K562 (cell line): ENCODE data around the gene ELOVL7. TPM values are rescaled to one million over a fixed set of nuclear protein-coding genes. Genes with fewer than 3 reads are reported as not detected.

Source experiments
- CHD2 ChIP-seq: IDR thresholded peaks from 2 replicates; pipeline ENCODE4 v1.6.1; 2011; ENCODE audit warnings: low read depth, low read length
- EGR1 ChIP-seq: fragments of 450-650 bp; conservative IDR thresholded peaks from 2 replicates; pipeline ENCODE4 v1.6.1; 2017; ENCODE audit warnings: mild to moderate bottlenecking
- FOXM1 ChIP-seq, 2 experiments: fragments of 450-650 bp in 1 of 2; sonication (generic) in 1 of 2; formaldehyde crosslinking in 1 of 2; IDR thresholded peaks; 2 replicates each; pipeline versions ENCODE4 v1.6.1 to v1.9.0; 2017 to 2022; ENCODE audit warnings: low read depth in 2 of 2, mild to moderate bottlenecking in 2 of 2, missing genetic modification reagents in 1 of 2, moderate library complexity in 1 of 2
- GATAD2A ChIP-seq: fragments of 450-650 bp; IDR thresholded peaks from 2 replicates; pipeline ENCODE4 v1.6.1; 2017
- NCOA2 ChIP-seq, 2 experiments: fragments of 450-650 bp; IDR thresholded peaks; 2 replicates each; pipeline ENCODE4 v1.6.1; 2018; ENCODE audit warnings: mild to moderate bottlenecking in 2 of 2, moderate library complexity in 1 of 2; ENCODE audit not compliant: partially characterized antibody in 2 of 2
- RBM39 ChIP-seq: fragments of 200-400 bp; formaldehyde crosslinking; optimal IDR thresholded peaks from 2 replicates; pipeline ENCODE3; 2018; ENCODE audit warnings: low read depth, low read length
- WHSC1 ChIP-seq: IDR thresholded peaks from one replicate; pipeline ENCODE4 v1.6.1; 2012; ENCODE audit warnings: low read length, control low read depth, inconsistent platforms
- ZNF224 ChIP-seq: sonication (generic); formaldehyde crosslinking; IDR thresholded peaks from 2 replicates; pipeline ENCODE4 v1.8.0; 2022; ENCODE audit warnings: mild to moderate bottlenecking, missing genetic modification reagents
- ZNF24 ChIP-seq: fragments of 450-650 bp; IDR thresholded peaks from 2 replicates; pipeline ENCODE4 v1.6.1; 2016
- polyA plus RNA-seq, 8 experiments: library from polyadenylated mRNA; depleted of rRNA in 4 of 8; stranded (reverse) in 5 of 8; unstranded in 3 of 8; fragments of >200 nt; fragmentation: Nextera tagmentation in 2 of 8; fragmentation: Illumina TruSeq in 1 of 8; extraction: Ambion mirVana in 2 of 8; extraction: Trizol in 1 of 8; gene quantifications; 2 replicates each; pipeline versions ENCODE4 v1.2.1 to v1.2.3, GENCODE V29; 2011 to 2014; ENCODE audit warnings: inconsistent platforms in 1 of 8, missing spikeins in 1 of 8
- total RNA-seq, 7 experiments: library from RNA; depleted of rRNA in 6 of 7; stranded (reverse); fragments of >200 nt in 6 of 7; fragmentation: Illumina TruSeq in 2 of 7; extraction: Trizol in 2 of 7; gene quantifications; 2 replicates each; pipeline versions ENCODE4 v1.2.1 to v1.2.3, GENCODE V29; 2011 to 2021; ENCODE audit warnings: low replicate concordance in 1 of 7
- TF ChIP-seq, protein P1 (sequence below), 2 experiments: fragments of 450-650 bp in 1 of 2; sonication (generic) in 1 of 2; formaldehyde crosslinking in 1 of 2; IDR thresholded peaks; 2 replicates each; pipeline versions ENCODE4 v1.7.1 to v1.9.0; 2016 to 2022; ENCODE audit warnings: inconsistent platforms in 1 of 2, mild to moderate bottlenecking in 1 of 2, missing genetic modification reagents in 1 of 2
- TF ChIP-seq, protein P2 (sequence below): sonication (generic); formaldehyde crosslinking; IDR thresholded peaks from 2 replicates; pipeline ENCODE4 v1.9.0; 2022; ENCODE audit warnings: mild to moderate bottlenecking, missing genetic modification reagents
- TF ChIP-seq, protein P3 (sequence below): fragments of 250-450 bp; sonication (Bioruptor Pico); IDR thresholded peaks from 2 replicates; pipeline ENCODE4 v1.5.0; 2022; ENCODE audit warnings: mild to moderate bottlenecking
- TF ChIP-seq, protein P4 (sequence below): fragments of 250-450 bp; sonication (Bioruptor Pico); IDR thresholded peaks from 2 replicates; pipeline ENCODE4 v1.8.0; 2022; ENCODE audit warnings: inconsistent platforms, mild to moderate bottlenecking, moderate library complexity, borderline replicate concordance

The ELOVL7 gene
- total and polyA plus RNA-seq, 9 of the 15 experiments (the other 6 are each of a cell fraction or from before 2014, with no cell fraction given): 4.5 to 12.3 (median 6.9) TPM

DNA sequence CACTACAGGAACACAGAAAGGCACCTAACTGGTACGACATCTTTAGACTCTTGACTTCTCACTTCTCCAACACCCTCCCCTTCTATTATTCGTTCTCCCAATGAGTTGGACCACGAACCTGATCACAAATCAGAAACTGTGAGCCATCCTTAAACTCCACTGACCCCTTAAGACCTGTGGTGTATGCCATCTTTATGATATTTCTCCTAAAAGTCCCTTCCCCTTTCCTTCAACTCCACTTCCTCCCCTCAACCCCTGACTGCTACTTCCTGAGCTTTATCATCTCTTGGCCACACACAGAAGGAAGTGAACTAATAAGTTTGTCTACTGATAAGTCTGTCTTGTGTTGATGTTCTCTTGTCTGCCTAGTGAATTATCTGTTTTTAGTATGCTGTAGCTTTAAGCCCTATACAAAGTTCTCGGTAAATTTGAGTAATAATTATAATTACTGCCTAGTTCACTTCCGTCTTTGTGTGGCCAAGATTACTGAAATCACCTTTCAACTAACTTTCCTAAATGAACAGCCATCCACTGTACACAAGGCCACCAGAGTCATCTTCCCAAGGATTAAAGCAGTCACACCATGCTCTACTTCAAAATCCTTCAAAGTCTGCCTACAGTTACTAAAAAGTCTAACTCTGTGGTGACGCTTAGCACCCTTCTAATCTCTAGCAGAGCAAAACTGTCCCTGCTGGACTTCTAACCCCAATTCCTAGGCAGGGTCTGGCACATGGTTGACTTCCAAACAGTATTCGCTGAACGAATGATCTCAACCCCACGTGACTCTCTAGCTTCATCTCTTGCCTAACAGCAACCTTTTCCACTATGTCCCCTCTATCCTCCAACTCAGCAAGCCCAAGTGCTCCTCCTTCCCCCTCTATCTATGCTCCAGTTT lies 23.2 kb downstream of the ELOVL7 start (continued):
- TF ChIP-seq FOXM1 (IDR thresholded peaks at IDR 0.05; ENCODE audit: low read depth) (peak; percentile 83), FOXM1 (CRISPR knock-in tag; IDR thresholded peaks at IDR 0.05; ENCODE audit: low read depth) (no peak), NCOA2 (IDR thresholded peaks at IDR 0.05; ENCODE audit: partially characterized antibody in 2 of 2) (peak; percentile 40 to 54), WHSC1 (no peak), EGR1 (no peak), ZNF224 (CRISPR knock-in tag) (no peak), CHD2 (no peak), GATAD2A (no peak), ZNF24 (peak; percentile 65), RBM39 (no peak)
- TF ChIP-seq, protein P1, sequence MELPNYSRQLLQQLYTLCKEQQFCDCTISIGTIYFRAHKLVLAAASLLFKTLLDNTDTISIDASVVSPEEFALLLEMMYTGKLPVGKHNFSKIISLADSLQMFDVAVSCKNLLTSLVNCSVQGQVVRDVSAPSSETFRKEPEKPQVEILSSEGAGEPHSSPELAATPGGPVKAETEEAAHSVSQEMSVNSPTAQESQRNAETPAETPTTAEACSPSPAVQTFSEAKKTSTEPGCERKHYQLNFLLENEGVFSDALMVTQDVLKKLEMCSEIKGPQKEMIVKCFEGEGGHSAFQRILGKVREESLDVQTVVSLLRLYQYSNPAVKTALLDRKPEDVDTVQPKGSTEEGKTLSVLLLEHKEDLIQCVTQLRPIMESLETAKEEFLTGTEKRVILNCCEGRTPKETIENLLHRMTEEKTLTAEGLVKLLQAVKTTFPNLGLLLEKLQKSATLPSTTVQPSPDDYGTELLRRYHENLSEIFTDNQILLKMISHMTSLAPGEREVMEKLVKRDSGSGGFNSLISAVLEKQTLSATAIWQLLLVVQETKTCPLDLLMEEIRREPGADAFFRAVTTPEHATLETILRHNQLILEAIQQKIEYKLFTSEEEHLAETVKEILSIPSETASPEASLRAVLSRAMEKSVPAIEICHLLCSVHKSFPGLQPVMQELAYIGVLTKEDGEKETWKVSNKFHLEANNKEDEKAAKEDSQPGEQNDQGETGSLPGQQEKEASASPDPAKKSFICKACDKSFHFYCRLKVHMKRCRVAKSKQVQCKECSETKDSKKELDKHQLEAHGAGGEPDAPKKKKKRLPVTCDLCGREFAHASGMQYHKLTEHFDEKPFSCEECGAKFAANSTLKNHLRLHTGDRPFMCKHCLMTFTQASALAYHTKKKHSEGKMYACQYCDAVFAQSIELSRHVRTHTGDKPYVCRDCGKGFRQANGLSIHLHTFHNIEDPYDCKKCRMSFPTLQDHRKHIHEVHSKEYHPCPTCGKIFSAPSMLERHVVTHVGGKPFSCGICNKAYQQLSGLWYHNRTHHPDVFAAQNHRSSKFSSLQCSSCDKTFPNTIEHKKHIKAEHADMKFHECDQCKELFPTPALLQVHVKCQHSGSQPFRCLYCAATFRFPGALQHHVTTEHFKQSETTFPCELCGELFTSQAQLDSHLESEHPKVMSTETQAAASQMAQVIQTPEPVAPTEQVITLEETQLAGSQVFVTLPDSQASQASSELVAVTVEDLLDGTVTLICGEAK (IDR thresholded peaks at IDR 0.05): peak; percentile 76
- TF ChIP-seq, protein P1 (CRISPR knock-in tag; IDR thresholded peaks at IDR 0.05): no peak
- TF ChIP-seq, protein P2, sequence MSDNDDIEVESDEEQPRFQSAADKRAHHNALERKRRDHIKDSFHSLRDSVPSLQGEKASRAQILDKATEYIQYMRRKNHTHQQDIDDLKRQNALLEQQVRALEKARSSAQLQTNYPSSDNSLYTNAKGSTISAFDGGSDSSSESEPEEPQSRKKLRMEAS: peak; percentile 65
- TF ChIP-seq, protein P3, sequence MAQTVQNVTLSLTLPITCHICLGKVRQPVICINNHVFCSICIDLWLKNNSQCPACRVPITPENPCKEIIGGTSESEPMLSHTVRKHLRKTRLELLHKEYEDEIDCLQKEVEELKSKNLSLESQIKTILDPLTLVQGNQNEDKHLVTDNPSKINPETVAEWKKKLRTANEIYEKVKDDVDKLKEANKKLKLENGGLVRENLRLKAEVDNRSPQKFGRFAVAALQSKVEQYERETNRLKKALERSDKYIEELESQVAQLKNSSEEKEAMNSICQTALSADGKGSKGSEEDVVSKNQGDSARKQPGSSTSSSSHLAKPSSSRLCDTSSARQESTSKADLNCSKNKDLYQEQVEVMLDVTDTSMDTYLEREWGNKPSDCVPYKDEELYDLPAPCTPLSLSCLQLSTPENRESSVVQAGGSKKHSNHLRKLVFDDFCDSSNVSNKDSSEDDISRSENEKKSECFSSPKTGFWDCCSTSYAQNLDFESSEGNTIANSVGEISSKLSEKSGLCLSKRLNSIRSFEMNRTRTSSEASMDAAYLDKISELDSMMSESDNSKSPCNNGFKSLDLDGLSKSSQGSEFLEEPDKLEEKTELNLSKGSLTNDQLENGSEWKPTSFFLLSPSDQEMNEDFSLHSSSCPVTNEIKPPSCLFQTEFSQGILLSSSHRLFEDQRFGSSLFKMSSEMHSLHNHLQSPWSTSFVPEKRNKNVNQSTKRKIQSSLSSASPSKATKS (CRISPR knock-in tag): no peak
- TF ChIP-seq, protein P4, sequence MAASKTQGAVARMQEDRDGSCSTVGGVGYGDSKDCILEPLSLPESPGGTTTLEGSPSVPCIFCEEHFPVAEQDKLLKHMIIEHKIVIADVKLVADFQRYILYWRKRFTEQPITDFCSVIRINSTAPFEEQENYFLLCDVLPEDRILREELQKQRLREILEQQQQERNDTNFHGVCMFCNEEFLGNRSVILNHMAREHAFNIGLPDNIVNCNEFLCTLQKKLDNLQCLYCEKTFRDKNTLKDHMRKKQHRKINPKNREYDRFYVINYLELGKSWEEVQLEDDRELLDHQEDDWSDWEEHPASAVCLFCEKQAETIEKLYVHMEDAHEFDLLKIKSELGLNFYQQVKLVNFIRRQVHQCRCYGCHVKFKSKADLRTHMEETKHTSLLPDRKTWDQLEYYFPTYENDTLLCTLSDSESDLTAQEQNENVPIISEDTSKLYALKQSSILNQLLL (CRISPR knock-in tag): no peak
